Activated B cell treated with CpG ODN at 0.5 μM for 24 hours (primary cell): ENCODE measurements around the gene MASTL. TPM values are rescaled to one million over a fixed set of nuclear protein-coding genes. Genes with fewer than 3 reads are reported as not detected.

ENCODE experiments used
- ATAC-seq: fragments of 200-7000 bp; cut with Tn5 transposase; one replicate; pipeline ENCODE4 v1.10.0; 2021; ENCODE audit warnings: low read depth, mild to moderate bottlenecking, moderate library complexity
- CTCF ChIA-PET: fragments of 350-600 bp; sonication (Branson Sonifier 250); formaldehyde crosslinking; loops from one replicate; lab custom pipeline; 2021; ENCODE audit warnings: antibody characterized with exemption; lab: Charles Lee
- POLR2A ChIA-PET: fragments of 350-600 bp; sonication (Branson Sonifier 250); formaldehyde crosslinking; loops from one replicate; lab custom pipeline; 2021; ENCODE audit warnings: antibody characterized with exemption; lab: Charles Lee
- DNase-seq: peaks from one replicate; pipeline ENCODE4 v3.0.0; 2022
- H3K27ac Mint-ChIP-seq: one replicate; pipeline ENCODE4 v1.8.0; 2020; ENCODE audit warnings: mixed read lengths
- H3K27me3 Mint-ChIP-seq: one replicate; pipeline ENCODE4 v1.8.0; 2021; ENCODE audit warnings: mixed read lengths
- H3K36me3 Mint-ChIP-seq: one replicate; pipeline ENCODE4 v1.8.0; 2021; ENCODE audit warnings: low read depth, mixed read lengths
- H3K4me1 Mint-ChIP-seq: one replicate; pipeline ENCODE4 v1.8.0; 2021; ENCODE audit warnings: mixed read lengths
- H3K4me3 Mint-ChIP-seq: one replicate; pipeline ENCODE4 v1.8.0; 2020; ENCODE audit warnings: mild to moderate bottlenecking, mixed read lengths
- H3K9me3 Mint-ChIP-seq: one replicate; pipeline ENCODE4 v1.8.0; 2020; ENCODE audit warnings: mixed read lengths
- CTCF ChIP-seq: fragments of 200-600 bp; IDR thresholded peaks from one replicate; pipeline ENCODE4 v1.8.0; 2022; ENCODE audit warnings: antibody characterized with exemption, mild to moderate bottlenecking
- intact Hi-C: fragments of 100-400 bp; cut with micrococcal nuclease; formaldehyde crosslinking; loops from one replicate; pipeline ENCODE4 v1.15.1; 2024
- total RNA-seq: library from RNA; stranded (reverse); gene quantifications from 2 replicates; pipeline ENCODE4 v1.2.3, GENCODE V29; 2022

Gene MASTL
- total RNA-seq, 1 donor from 2014 or later, result 12.4 TPM

GRCh38 chr10:27145937-27146336 lies 9.2 kb upstream of the MASTL start:
- ATAC-seq, result no peak
- Mint-ChIP-seq H3K27ac (no peak overlapping the region), H3K27me3 (no peaks in the 10 kb centered on the region), H3K4me3 (no peak overlapping the region), H3K36me3 (peaks cover 80% of the 10 kb centered on the region), H3K9me3 (no peaks in the 10 kb centered on the region), H3K4me1 (peaks cover 7% of the 10 kb centered on the region)
- no peak for TF ChIP-seq CTCF
- ChIA-PET POLR2A (interaction anchor here (1.4 kb wide), 1 partner anchor 8 kb away, joined by 17 read pairs; the partner anchor contains the start of gene YME1L1), CTCF (interaction anchor here (1.6 kb wide), 1 partner anchor 8 kb away, joined by 3 read pairs; the partner anchor contains the start of gene YME1L1)
- intact Hi-C loops, result no loop called here
- DNase-seq, result no peak

- Mint-ChIP-seq H3K27me3 (no peaks in the 10 kb centered on the region), H3K27ac (no peak overlapping the region), H3K4me1 (peaks cover 15% of the 10 kb centered on the region), H3K9me3 (no peaks in the 10 kb centered on the region), H3K4me3 (no peak overlapping the region), H3K36me3 (peaks cover 80% of the 10 kb centered on the region)
- no peak for DNase-seq
- no peak for ATAC-seq
- POLR2A ChIA-PET, result no interaction called here
- CTCF ChIA-PET, result no interaction called here
- TF ChIP-seq CTCF, result no peak
- intact Hi-C loops, result no loop called here
These were observed 7.5 kb upstream of the MASTL start for GRCh38 chr10:27147701-27148100.

GRCh38 chr10:27150261-27150660 lies 4.9 kb upstream of the MASTL start:
- DNase-seq (no peak), ATAC-seq (no peak)
- CTCF ChIA-PET, result no interaction called here
- H3K27me3 Mint-ChIP-seq, result no peaks in the 10 kb centered on the region
- TF ChIP-seq CTCF, result no peak
- H3K4me3 Mint-ChIP-seq, result no peak overlapping the region
- H3K27ac Mint-ChIP-seq, result no peak overlapping the region
- H3K4me1 Mint-ChIP-seq, result peaks cover 36% of the 10 kb centered on the region
- H3K36me3 Mint-ChIP-seq, result peaks cover 74% of the 10 kb centered on the region
- no peaks in the 10 kb centered on the region for H3K9me3 Mint-ChIP-seq
- POLR2A ChIA-PET, result no interaction called here
- intact Hi-C loops, result loop anchor here (10.0 kb wide), 1 partner anchor 215 kb away; no protein-coding TSS in a partner anchor

DNA sequence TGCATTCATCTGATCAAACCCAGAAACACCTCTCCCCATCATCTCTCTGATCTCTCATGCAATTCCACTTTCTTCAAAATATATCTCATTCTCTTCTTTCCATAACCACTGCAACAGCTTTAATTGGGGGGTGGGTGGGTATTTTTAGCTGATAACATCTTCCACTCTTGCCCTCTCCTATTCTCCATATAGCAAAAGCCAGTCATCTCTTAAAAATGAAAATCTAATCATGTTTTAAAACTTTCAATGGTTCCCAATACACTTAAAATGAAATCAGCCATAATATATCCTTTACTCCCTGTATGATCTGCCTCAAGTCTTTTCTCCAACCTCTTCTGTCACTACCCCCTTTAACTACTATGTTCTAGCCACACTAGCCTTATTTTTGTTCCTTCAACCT lies 2.5 kb upstream of the MASTL start:
- H3K4me1 Mint-ChIP-seq, result peaks cover 42% of the 10 kb centered on the region
- POLR2A ChIA-PET, result interaction anchor here (0.6 kb wide), 1 partner anchor 207 kb away, joined by 3 read pairs; no protein-coding TSS in a partner anchor
- ATAC-seq (no peak), DNase-seq (no peak)
- no peaks in the 10 kb centered on the region for H3K9me3 Mint-ChIP-seq
- no peak overlapping the region for H3K27ac Mint-ChIP-seq
- intact Hi-C loops, result loop anchor here (10.0 kb wide), 1 partner anchor 212 kb away; no protein-coding TSS in a partner anchor
- H3K4me3 Mint-ChIP-seq, result peak overlapping the region; percentile 100
- CTCF ChIA-PET, result no interaction called here
- H3K27me3 Mint-ChIP-seq, result no peaks in the 10 kb centered on the region
- H3K36me3 Mint-ChIP-seq, result peaks cover 56% of the 10 kb centered on the region
- no peak for TF ChIP-seq CTCF

GRCh38 chr10:27153329-27153728 lies 1.8 kb upstream of the MASTL start:
- DNase-seq (no peak), ATAC-seq (no peak)
- ChIA-PET CTCF (interaction anchor here (1.5 kb wide), 1 partner anchor 427 kb away, joined by 5 read pairs; no protein-coding TSS in a partner anchor), POLR2A (interaction anchor here (1.3 to 4.2 kb wide), 10 partner anchors 8 to 1379 kb away, joined by 3 to 75 read pairs (median 16); partner anchors contain the start of genes ACBD5, ANKRD26, APBB1IP and PDSS1)
- peaks cover 55% of the 10 kb centered on the region for H3K36me3 Mint-ChIP-seq
- H3K27ac Mint-ChIP-seq, result peak overlapping the region; percentile 100
- H3K4me3 Mint-ChIP-seq, result peak overlapping the region; percentile 100
- intact Hi-C loops, result loop anchor here (10.0 kb wide), 1 partner anchor 211 kb away; no protein-coding TSS in a partner anchor
- no peaks in the 10 kb centered on the region for H3K27me3 Mint-ChIP-seq
- no peaks in the 10 kb centered on the region for H3K9me3 Mint-ChIP-seq
- H3K4me1 Mint-ChIP-seq, result peaks cover 44% of the 10 kb centered on the region
- TF ChIP-seq CTCF, result no peak
